ENCODE measurements around the gene ITPRIP. TPM values are rescaled to one million over a fixed set of nuclear protein-coding genes. Genes with fewer than 3 reads are reported as not detected.

ITPRIP gene
- total RNA-seq, 4 donors from 2014 or later = 1.8 to 25.1 (median 6.6) TPM

- 64% methylated on average over 3 of the region's 3 CpGs; no CpG with 5 or more reads in 1 of the 2 donors for WGBS, 2 donors (ENCODE audit: low coverage in 1 of 2)
- in situ Hi-C loops (cut with MboI; ENCODE audit: low pct_ligation_motif_present in 1 of 4, low pct_unique_long_range_greater_than_20kb in 1 of 4, low sequenced_read_pairs in 3 of 4) = no loop called here
Observed at GRCh38 chr10:104328646-104328895, 9.7 kb downstream of the ITPRIP start.

GRCh38 chr10:104327745-104328645 is 10.3 kb downstream of the ITPRIP start:
- peak in 1 of 3 donors; percentile 44 for TF ChIP-seq POLR2AphosphoS5 (IDR thresholded peaks at IDR 0.05)
- no peak for TF ChIP-seq EP300 (IDR thresholded peaks at IDR 0.05; ENCODE audit: low read depth)
- DNase-seq = no peak
- Histone ChIP-seq H3K27me3 (no peaks in the 10 kb centered on the region), H3K4me3 (no peak overlapping the region), H3K4me1 (peaks cover 58 to 98% (median 70%) of the 10 kb centered on the region in 4 donors), H3K9me3 (no peaks in the 10 kb centered on the region), H3K27ac (peak overlapping the region; percentile 74 to 90 (median 82)), H3K36me3 (no peaks in the 10 kb centered on the region)
- WGBS, 2 donors (ENCODE audit: low coverage in 1 of 2) = 57 to 65% methylated on average over 2 to 20 of the region's 20 CpGs
- in situ Hi-C loops (cut with MboI; ENCODE audit: low pct_ligation_motif_present in 1 of 4, low pct_unique_long_range_greater_than_20kb in 1 of 4, low sequenced_read_pairs in 3 of 4) (no loop called here), intact Hi-C loops (cut with DNase I; ENCODE audit: low total_unique reads) (no loop called here)

More at GRCh38 chr10:104328646-104328895, 9.7 kb downstream of the ITPRIP start:
- Histone ChIP-seq H3K4me3 (peak overlapping the region in 1 of 4 donors; percentile 15), H3K4me1 (peaks cover 52 to 96% (median 72%) of the 10 kb centered on the region in 4 donors), H3K9me3 (no peaks in the 10 kb centered on the region), H3K27ac (peak overlapping the region; percentile 74 to 90 (median 82)), H3K27me3 (no peaks in the 10 kb centered on the region), H3K36me3 (no peaks in the 10 kb centered on the region)
- intact Hi-C loops (cut with DNase I; ENCODE audit: low total_unique reads) = no loop called here
- DNase-seq = no peak
- TF ChIP-seq POLR2A (IDR thresholded peaks at IDR 0.05) (no peak), POLR2AphosphoS5 (IDR thresholded peaks at IDR 0.05) (no peak), CTCF (IDR thresholded peaks at IDR 0.05) (no peak), EP300 (IDR thresholded peaks at IDR 0.05; ENCODE audit: low read depth) (no peak)

GRCh38 chr10:104326991-104327610 is 11.2 kb downstream of the ITPRIP start:
- Histone ChIP-seq H3K36me3 (no peaks in the 10 kb centered on the region), H3K4me1 (peaks cover 58 to 99% (median 72%) of the 10 kb centered on the region in 4 donors), H3K27ac (peak overlapping the region; percentile 53 to 90 (median 82)), H3K4me3 (no peak overlapping the region), H3K9me3 (no peaks in the 10 kb centered on the region), H3K27me3 (no peaks in the 10 kb centered on the region)
- 96 to 100% methylated on average over 1 to 9 of the region's 9 CpGs for WGBS, 2 donors (ENCODE audit: low coverage in 1 of 2)
- DNase-seq = no peak
- in situ Hi-C loops (cut with MboI; ENCODE audit: low pct_ligation_motif_present in 1 of 4, low pct_unique_long_range_greater_than_20kb in 1 of 4, low sequenced_read_pairs in 3 of 4) = no loop called here
- intact Hi-C loops (cut with DNase I; ENCODE audit: low total_unique reads) = no loop called here
- TF ChIP-seq EP300 (IDR thresholded peaks at IDR 0.05; ENCODE audit: low read depth) (no peak), CTCF (IDR thresholded peaks at IDR 0.05) (no peak), POLR2A (IDR thresholded peaks at IDR 0.05) (no peak), POLR2AphosphoS5 (IDR thresholded peaks at IDR 0.05) (no peak)

GRCh38 chr10:104325436-104326435 is 12.5 kb downstream of the ITPRIP start:
- no peaks in the 10 kb centered on the region for H3K9me3 ChIP-seq
- no peak for TF ChIP-seq POLR2A (IDR thresholded peaks at IDR 0.05)
- no peak for TF ChIP-seq POLR2AphosphoS5 (IDR thresholded peaks at IDR 0.05)
- no peak for TF ChIP-seq EP300 (IDR thresholded peaks at IDR 0.05; ENCODE audit: low read depth)
- TF ChIP-seq CTCF (IDR thresholded peaks at IDR 0.05) = no peak
- no peaks in the 10 kb centered on the region for H3K36me3 ChIP-seq
- in situ Hi-C loops (cut with MboI; ENCODE audit: low pct_ligation_motif_present in 1 of 4, low pct_unique_long_range_greater_than_20kb in 1 of 4, low sequenced_read_pairs in 3 of 4) = no loop called here
- no peaks in the 10 kb centered on the region for H3K27me3 ChIP-seq
- H3K4me1 ChIP-seq = peaks cover 44 to 99% (median 70%) of the 10 kb centered on the region in 4 donors
- intact Hi-C loops (cut with DNase I; ENCODE audit: low total_unique reads) = no loop called here
- H3K4me3 ChIP-seq = no peak overlapping the region
- WGBS, 2 donors (ENCODE audit: low coverage in 1 of 2) = 83% methylated on average over 28 of the region's 28 CpGs; no CpG with 5 or more reads in 1 of the 2 donors
- H3K27ac ChIP-seq = peak overlapping the region; percentile 45 to 90 (median 58)
- no peak for DNase-seq
